OCI-LY7 (cell line): Measurements from ENCODE around the gene KIAA1755.

Source experiments
- EZH2phosphoT487 ChIP-seq: fragments of 200-600 bp; sonication (generic); IDR thresholded peaks from 2 replicates; pipeline ENCODE4 v1.6.1; 2018; ENCODE audit warnings: low read depth, borderline replicate concordance, mild to moderate bottlenecking, mixed run types, antibody characterized with exemption, low read length, moderate library complexity, mixed read lengths
- TF ChIP-seq, protein P1 (sequence below): fragments of 200-600 bp; sonication (generic); conservative IDR thresholded peaks from 2 replicates; pipeline ENCODE4 v1.5.1; 2014; ENCODE audit warnings: mild to moderate bottlenecking, antibody characterized with exemption, low read length, moderate library complexity, mixed read lengths

GRCh38 chr20:38269715-38270114 lies 9.2 kb upstream of the KIAA1755 start:
- TF ChIP-seq, protein P1, sequence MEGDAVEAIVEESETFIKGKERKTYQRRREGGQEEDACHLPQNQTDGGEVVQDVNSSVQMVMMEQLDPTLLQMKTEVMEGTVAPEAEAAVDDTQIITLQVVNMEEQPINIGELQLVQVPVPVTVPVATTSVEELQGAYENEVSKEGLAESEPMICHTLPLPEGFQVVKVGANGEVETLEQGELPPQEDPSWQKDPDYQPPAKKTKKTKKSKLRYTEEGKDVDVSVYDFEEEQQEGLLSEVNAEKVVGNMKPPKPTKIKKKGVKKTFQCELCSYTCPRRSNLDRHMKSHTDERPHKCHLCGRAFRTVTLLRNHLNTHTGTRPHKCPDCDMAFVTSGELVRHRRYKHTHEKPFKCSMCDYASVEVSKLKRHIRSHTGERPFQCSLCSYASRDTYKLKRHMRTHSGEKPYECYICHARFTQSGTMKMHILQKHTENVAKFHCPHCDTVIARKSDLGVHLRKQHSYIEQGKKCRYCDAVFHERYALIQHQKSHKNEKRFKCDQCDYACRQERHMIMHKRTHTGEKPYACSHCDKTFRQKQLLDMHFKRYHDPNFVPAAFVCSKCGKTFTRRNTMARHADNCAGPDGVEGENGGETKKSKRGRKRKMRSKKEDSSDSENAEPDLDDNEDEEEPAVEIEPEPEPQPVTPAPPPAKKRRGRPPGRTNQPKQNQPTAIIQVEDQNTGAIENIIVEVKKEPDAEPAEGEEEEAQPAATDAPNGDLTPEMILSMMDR, result no peak
- no peak for TF ChIP-seq EZH2phosphoT487
